GM23338 (cell line): Measurements from ENCODE around the gene IRF2BP2.

Experiments
- CREB1 ChIP-seq: fragments of 250-450 bp; sonication (Bioruptor Pico); IDR thresholded peaks from 2 replicates; pipeline ENCODE4 v1.5.0; 2020; ENCODE audit warnings: low read depth, mild to moderate bottlenecking, moderate library complexity
- CTCF ChIP-seq, 2 experiments: fragments of 200-600 bp in 1 of 2; sonication (generic) in 1 of 2; conservative IDR thresholded peaks; 2 replicates each; pipeline versions ENCODE4 v1.5.1 to v1.6.1; 2016 to 2017; ENCODE audit warnings: antibody characterized with exemption in 2 of 2, low read depth in 2 of 2, mild to moderate bottlenecking in 2 of 2, moderate library complexity in 1 of 2
- ETS1 ChIP-seq: IDR thresholded peaks from 2 replicates; pipeline ENCODE4 v1.6.1; 2016; ENCODE audit warnings: antibody characterized with exemption
- EZH2 ChIP-seq: fragments of 200-600 bp; sonication (generic); IDR thresholded peaks from one replicate; pipeline ENCODE4 v1.8.0; 2017; ENCODE audit warnings: antibody characterized with exemption, mild to moderate bottlenecking, low read depth; ENCODE audit not compliant: unreplicated experiment
- EZH2phosphoT487 ChIP-seq: fragments of 200-600 bp; sonication (generic); IDR thresholded peaks from one replicate; pipeline ENCODE4 v1.8.1; 2018; ENCODE audit warnings: antibody characterized with exemption; ENCODE audit not compliant: unreplicated experiment
- JUNB ChIP-seq: IDR thresholded peaks from one replicate; pipeline ENCODE4 v1.6.1; 2016; ENCODE audit warnings: antibody characterized with exemption; ENCODE audit not compliant: unreplicated experiment
- NANOG ChIP-seq: IDR thresholded peaks from 2 replicates; pipeline ENCODE4 v1.6.1; 2016; ENCODE audit warnings: antibody characterized with exemption, borderline replicate concordance
- POLR2AphosphoS5 ChIP-seq: IDR thresholded peaks from 2 replicates; pipeline ENCODE4 v1.6.1; 2016; ENCODE audit warnings: antibody characterized with exemption, low read depth
- REST ChIP-seq: IDR thresholded peaks from one replicate; pipeline ENCODE4 v1.6.1; 2018; ENCODE audit warnings: antibody characterized with exemption; ENCODE audit not compliant: unreplicated experiment
- STAT1 ChIP-seq: IDR thresholded peaks from one replicate; pipeline ENCODE4 v1.6.1; 2016; ENCODE audit warnings: antibody characterized with exemption; ENCODE audit not compliant: unreplicated experiment
- ZNF114 ChIP-seq: fragments of 250-450 bp; sonication (Bioruptor Pico); IDR thresholded peaks from 2 replicates; pipeline ENCODE4 v1.5.0; 2020; ENCODE audit warnings: mild to moderate bottlenecking, moderate library complexity
- ZNF331 ChIP-seq: fragments of 250-450 bp; sonication (Bioruptor Pico); IDR thresholded peaks from 2 replicates; pipeline ENCODE4 v1.5.0; 2020; ENCODE audit warnings: low read depth, mild to moderate bottlenecking, moderate library complexity
- ZNF462 ChIP-seq: fragments of 250-450 bp; sonication (Bioruptor Pico); IDR thresholded peaks from 2 replicates; pipeline ENCODE4 v1.5.0; 2020; ENCODE audit warnings: mild to moderate bottlenecking, moderate library complexity

- TF ChIP-seq JUNB (no peak), CTCF (conservative IDR thresholded peaks at IDR 0.05; ENCODE audit: low read depth in 2 of 2) (no peak; a peak in 1 of 4 replicates), CREB1 (CRISPR knock-in tag) (no peak), POLR2AphosphoS5 (peak; percentile 20; the same call in 1 of the 2 replicates), EZH2 (no peak), REST (no peak), EZH2phosphoT487 (no peak), ETS1 (no peak), ZNF462 (CRISPR knock-in tag) (no peak), NANOG (no peak), ZNF331 (no peak), STAT1 (no peak), ZNF114 (CRISPR knock-in tag) (no peak)
Measured at GRCh38 chr1:234608025-234608910, 1.7 kb downstream of the IRF2BP2 start.
